NCI-H146 (cell line): ENCODE results near the gene HDAC8.

Source experiments
- DNase-seq: peaks from one replicate; lab custom pipeline; 2025; lab: John Stamatoyannopoulos, UW

HDAC8 gene

GRCh38 chrX:72316408-72317110 lies 256.1 kb downstream of the HDAC8 start:
- DNase-seq, result peak; percentile 68

- peak; percentile 43 for DNase-seq
These were observed 257.8 kb downstream of the HDAC8 start for GRCh38 chrX:72314881-72315280.

GRCh38 chrX:72313707-72314641 lies 258.7 kb downstream of the HDAC8 start:
- DNase-seq, result no peak

GRCh38 chrX:72312311-72312940 lies 260.2 kb downstream of the HDAC8 start:
- DNase-seq, result no peak

DNA sequence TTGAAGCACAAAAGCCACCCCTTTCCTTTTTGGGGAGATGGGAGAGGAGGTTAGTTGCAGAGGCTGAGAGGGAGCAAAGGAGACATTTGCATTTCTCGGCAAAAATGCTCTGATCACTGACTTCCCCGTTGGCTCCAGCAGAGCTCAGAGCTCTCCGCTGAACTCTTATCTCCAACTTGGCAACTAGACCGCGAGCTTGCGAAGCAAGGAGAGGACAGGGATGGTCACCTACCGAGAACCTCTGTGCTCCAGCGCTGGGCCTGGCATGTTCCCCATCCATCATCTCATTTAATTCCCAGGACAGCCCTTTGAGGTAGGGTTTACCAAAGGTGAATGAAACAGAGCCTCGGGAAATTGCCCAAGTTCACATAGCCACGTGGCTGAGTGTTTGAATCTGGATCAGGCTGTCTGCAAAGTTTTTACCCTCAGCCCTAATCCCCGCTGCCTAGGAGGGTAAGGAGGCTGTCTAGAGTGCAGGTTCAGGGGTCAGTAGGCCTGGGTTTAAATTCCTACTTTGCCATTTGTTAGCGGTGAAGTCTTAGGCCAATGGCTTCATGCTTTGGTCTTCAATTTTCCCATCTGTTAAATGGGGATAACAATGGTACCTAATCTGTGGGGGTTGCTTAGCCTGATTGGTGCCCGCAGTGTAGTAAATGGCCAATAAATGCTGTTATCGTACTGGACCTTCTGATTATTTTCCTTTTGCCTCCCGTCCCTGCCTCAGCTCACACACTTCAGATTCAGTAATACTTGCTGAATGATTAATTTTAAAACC lies 263.2 kb downstream of the HDAC8 start:
- no peak for DNase-seq

DNA sequence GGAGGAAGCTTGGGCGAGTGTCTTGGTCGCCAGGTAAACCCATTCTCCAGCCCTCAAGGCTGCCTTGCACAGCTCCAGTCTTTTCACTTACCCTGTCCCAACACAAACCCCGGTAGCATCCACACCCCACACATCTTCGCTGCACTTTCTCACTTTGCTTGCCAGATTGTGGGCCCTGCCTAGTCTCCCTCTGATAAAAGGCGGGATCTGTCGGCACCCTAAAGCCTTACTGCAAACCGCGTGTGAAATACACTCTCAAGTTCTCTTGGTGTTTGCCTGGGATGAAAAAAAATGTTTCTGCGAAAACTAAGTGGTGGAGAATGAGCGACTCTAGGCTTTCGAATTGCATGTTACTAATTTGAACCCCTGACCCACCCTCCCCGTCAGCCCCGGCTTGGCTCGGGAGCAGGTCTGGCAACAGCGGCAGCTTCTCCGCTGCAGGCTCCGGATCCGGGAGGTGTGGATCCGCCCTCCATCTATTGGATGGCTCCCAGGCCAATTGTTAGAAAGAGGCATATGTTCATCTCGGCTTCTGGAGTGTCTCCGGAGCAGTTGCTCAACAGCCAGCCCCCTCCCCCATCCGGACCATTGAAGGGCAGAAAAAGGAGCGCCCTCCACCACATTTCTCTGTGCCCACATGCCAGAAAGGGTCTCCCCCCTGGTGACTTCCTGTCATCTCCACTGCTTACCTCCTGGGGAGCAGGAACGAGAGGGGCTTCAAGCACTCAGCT lies 263.9 kb downstream of the HDAC8 start:
- DNase-seq, result peak; percentile 70

DNA sequence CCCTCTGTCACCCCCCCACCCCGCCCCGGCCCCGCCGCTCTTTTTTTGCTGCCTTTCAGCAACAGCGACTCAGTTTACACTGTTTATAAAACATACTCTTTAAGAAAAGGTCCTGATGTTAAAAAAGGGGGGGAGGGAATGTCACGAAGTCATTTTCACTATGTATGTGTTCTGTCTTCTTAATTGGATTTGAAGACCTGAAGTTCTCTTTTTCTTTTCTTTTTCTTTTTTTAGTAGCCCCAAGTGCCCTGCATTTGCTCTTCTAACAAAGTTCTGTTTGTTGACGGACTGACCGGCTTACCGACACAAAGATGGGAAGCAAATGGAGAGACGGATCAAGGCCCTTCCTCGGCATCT lies 264.5 kb downstream of the HDAC8 start:
- DNase-seq, result no peak

- no peak for DNase-seq
These were observed 265.0 kb downstream of the HDAC8 start for GRCh38 chrX:72307646-72308051.

GRCh38 chrX:72306851-72307645 lies 265.6 kb downstream of the HDAC8 start:
- peak; percentile 78 for DNase-seq

- peak; percentile 17 for DNase-seq
These were observed 266.4 kb downstream of the HDAC8 start for GRCh38 chrX:72306085-72306801.

GRCh38 chrX:72305286-72306084 lies 267.2 kb downstream of the HDAC8 start, which contains the start of gene CITED1:
Gene CITED1, minus strand, starts transcription at chrX:72305914. Its CDS starts 3,045 bp downstream, at chrX:72302869.
- DNase-seq, result peak; percentile 45

- peak; percentile 23 for DNase-seq
These were observed 267.8 kb downstream of the HDAC8 start for GRCh38 chrX:72304877-72305276.

DNA sequence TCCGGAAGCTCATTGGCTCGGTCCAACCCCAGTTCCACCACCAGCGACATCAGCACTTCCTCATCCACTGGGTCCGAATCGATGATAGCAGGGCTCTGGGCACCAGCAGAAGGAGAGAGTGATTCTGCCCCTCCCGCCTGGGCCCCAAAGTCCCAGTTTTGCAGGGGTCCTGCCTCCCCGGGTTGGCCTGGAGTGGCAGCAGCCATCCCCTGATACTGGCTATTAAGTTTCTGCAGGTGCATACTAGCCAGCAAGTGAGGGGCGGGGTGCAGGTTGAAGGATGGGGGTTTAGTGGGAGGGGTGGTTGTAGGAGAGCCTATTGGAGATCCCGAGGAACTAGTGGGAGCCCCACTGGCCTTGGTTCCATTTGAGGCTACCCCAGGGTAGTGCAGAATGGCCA lies 270.9 kb downstream of the HDAC8 start:
- DNase-seq, result no peak

- DNase-seq, result no peak
These were observed 272.6 kb downstream of the HDAC8 start for GRCh38 chrX:72299891-72300630.

- peak; percentile 17 for DNase-seq
These were observed 274.5 kb downstream of the HDAC8 start for GRCh38 chrX:72297953-72298730.

- DNase-seq, result no peak
These were observed 275.7 kb downstream of the HDAC8 start for GRCh38 chrX:72296991-72297390.

DNA sequence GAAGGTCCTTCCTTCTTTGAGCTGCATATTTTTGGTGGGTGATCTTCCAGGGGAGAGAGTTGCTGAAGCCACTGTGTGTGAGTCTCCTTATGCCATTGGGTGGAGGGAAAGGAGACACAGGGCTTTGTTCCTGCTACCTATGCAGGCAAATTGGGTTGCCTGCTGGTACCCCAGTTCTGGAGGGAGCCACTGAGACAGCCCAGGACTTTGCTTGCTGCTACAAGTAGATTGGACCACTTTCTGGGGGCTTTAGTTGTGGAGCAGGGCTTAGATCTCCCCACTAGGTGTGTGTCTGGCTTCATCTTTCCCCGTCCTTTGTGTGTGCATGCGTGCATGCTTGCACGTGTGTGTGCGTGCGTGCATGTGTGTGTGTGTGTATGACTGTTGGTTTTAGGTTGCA lies 276.9 kb downstream of the HDAC8 start:
- no peak for DNase-seq
